SW 1271 (cell line): ENCODE data around the gene PLB1.
"Not testable (repeated sequence)": the region's sequence is repeated elsewhere in the genome, so short reads cannot be mapped to it uniquely, and the experiment has no call there.

ENCODE experiments used
- DNase-seq, 2 experiments: peaks; one replicate each; lab custom pipeline; 2025; lab: John Stamatoyannopoulos, UW

Gene PLB1

DNA sequence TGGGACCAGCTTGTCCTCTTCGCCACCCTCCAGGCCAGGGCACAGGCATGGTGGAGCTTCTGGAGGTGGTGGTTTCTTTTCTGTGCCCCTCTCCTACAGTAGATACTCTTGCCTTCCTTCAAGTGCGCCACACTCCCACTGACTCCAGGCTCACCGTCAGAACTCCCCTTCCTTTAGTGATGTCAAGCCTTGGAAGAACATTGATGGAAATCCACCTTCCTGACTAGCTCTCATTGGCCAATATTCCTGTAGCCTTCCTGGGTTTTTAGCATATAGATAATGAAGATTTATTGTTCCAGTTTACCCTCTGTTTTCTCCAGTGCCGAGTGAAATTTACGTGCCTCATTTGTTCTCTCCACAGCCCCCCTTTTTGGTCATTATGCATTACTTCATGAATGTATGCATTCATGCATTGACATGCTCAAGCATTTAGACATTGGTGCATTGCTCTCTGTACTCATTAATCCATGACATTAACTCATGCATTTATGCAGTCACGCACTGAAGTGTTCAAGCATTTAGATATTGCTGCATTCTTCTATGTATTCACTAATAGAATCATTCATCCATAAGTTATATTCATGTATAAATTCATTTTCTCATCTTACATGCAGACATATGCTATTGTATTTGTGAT is 37.3 kb downstream of the PLB1 start:
- DNase-seq = no peak

- DNase-seq = no peak
Measured at GRCh38 chr2:28534817-28535216, 39.0 kb downstream of the PLB1 start.

GRCh38 chr2:28538134-28538533 is 42.3 kb downstream of the PLB1 start:
- no peak for DNase-seq

- no peak for DNase-seq
Measured at GRCh38 chr2:28538652-28539051, 42.8 kb downstream of the PLB1 start.

GRCh38 chr2:28539118-28539541 is 43.3 kb downstream of the PLB1 start:
- no peak for DNase-seq

DNA sequence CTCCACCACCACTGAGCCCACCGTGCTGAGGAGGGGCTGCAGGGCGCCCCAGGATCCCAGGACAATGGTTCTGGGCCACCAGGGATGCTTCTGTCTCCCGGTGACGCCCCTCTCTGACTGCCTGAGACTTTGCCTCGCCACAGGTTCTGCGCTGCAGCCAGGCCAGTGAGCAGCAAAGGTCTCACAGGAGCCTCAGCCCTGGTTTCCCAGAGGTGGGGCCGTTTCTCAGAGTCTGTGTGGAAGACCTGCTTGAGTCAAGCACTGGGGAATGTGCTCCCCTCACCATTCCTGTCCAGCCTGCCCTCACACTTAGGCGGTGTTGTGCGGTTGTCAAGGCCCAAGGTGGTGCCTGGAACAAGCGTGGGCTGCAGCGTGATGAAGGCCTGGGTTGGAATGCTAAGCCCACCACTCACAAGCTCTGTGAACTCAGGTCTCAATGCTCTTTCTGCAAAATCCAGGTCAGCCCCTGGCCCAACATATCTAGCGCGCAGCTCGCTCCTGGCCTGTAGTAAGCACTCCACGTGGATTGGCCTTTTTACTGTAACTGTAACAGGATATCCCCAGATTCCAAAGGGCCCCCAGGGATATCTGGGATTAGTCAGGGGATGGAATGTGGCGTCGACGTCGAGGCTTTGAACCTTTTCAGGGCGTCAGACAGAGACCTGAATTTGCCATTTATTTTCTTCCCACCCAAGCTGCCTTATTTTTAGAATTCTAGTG is 47.6 kb downstream of the PLB1 start:
- no peak for DNase-seq

GRCh38 chr2:28544036-28544346 is 48.1 kb downstream of the PLB1 start:
- DNase-seq = no peak

GRCh38 chr2:28544405-28544921 is 48.6 kb downstream of the PLB1 start:
- no peak for DNase-seq

GRCh38 chr2:28544922-28545589 is 49.2 kb downstream of the PLB1 start:
- DNase-seq = no peak

GRCh38 chr2:28545590-28546200 is 49.8 kb downstream of the PLB1 start:
- DNase-seq = no peak

DNA sequence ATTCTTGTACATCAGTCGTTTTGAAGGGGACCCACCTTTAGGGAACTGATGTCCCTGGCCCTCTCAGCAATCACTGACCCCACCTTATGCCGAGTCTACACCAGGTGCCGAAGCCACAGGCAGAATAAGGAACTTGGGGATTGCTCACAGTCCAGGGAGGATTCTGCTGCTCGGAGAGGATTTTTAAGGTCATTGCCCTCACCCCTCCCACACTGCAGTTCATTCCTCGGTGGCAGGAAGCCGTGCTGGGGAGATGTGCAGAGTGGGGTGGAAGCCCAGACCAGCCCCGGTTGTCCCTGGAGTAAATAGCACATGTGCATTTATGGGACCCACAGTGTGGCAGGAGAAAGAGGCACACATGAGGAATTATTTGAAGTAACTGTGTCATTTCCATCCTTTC is 50.4 kb downstream of the PLB1 start:
- no peak for DNase-seq

DNA sequence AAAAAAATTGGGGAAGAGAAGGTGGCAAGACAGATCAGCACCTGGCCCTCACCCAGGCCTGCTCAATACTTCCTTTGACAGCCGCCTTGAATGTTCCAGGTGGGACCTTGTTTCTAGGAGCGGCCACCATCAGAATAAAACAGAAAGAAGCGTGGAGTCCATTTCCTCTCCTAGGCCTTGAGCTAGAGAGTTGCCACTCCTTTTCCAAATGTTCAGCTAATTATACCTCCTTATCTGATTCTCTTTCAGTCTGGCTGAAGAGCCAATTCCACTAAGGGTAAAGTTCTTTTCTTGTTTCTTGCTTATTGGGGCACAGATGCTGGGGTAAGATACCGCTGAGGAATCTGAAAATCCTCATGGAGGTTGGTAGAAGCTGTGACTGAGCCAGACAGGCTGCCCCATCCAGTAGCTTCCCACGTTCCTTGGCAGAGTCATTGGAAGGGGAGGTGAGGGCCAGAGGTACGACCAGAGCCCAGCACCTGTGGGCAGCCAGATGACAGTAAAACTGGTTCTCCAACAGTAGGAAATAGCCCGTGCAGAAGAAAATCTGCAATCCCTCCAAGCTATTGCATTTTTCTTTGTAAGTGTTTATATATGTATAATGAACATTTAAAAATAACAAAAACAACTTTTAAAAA is 51.5 kb downstream of the PLB1 start:
- DNase-seq = no peak

- DNase-seq = no peak
Measured at GRCh38 chr2:28547906-28548600, 52.2 kb downstream of the PLB1 start.

GRCh38 chr2:28550345-28550744 is 54.5 kb downstream of the PLB1 start:
- not testable (repeated sequence) for DNase-seq

GRCh38 chr2:28552045-28552823 is 56.4 kb downstream of the PLB1 start:
- no peak for DNase-seq

DNA sequence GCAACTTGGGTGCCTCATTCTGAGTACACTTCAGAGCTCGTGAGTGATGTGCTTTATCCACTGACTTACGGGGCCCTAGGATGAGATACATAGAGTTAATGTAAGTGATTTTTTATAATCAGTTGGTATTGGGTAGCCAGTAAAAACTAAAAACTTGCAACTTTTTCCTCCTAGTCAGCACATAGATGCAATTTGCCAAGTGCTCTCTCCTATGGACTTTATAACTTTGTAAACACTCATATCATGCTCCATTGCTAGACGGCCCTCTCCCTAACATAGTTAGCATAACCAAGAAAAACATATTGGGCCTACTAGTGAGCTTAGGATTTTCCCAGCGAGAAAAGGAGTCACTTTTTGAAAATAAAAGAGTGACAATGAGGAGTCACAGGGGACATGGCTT is 60.4 kb downstream of the PLB1 start:
- DNase-seq = no peak

DNA sequence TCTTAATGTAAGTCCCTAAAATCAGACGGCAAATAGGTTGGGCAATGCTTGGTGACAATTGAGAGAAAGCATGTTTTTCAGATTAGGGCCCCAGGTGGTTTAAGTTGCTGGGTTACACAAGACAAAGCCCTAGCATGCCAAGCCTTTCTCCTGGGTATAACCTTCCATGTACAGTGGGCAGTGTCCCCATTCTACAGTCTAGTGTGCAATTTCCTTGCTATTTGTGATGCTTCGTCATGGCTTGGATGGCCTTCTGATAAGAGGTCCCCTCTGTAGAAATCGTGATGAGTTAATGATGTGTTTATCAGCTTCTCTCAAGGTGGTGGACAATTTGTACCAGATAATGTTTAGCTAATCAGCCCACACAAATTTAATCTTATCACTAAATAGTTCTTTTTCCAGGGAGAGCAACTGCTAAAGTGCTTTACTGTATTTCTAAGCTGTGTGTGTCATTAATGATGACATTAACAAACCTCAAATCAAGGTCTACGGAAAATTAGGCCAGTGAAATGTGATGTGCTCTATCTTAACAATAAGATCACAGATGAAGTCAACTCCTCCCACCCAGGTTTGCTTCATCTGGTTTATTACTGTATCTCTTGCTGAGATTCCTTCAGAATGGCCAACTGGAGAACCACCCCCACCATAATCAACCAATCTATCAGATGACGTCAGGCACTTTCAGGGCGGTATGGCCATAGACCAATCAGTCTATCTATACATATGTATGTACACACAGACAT is 61.7 kb downstream of the PLB1 start:
- no peak for DNase-seq

DNA sequence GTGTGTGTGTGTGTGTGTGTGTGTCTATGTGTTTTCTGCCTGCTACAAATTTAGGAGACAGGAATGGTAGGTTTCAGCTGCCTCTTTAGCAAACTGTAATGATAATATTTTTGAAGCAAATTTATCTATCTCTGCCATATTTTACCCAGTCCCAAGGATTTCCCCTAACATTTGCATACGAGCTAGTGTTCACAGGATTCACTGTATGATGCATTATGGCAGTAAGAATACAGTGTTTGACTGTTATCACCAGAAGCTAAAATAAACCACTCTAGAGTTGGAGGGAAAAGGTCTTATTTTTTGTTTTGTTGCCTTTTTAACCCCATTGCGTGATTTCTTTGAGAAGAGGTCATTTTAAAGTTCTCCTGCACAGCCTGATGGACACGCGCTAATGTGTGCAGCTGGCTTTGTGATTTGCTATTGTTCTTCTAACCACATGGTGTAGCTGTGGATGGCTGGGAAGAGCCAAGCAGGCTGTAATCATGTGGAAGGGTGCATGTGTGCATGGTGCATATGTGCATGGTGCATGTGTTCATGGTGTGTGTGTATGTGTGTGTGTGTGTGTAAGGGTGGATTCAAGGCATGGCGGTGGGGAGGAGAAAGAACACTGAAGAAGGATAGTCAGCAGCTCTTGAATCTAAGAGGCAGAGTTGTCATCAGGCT is 62.4 kb downstream of the PLB1 start:
- DNase-seq = no peak

- no peak for DNase-seq
Measured at GRCh38 chr2:28558918-28559317, 63.1 kb downstream of the PLB1 start.

DNA sequence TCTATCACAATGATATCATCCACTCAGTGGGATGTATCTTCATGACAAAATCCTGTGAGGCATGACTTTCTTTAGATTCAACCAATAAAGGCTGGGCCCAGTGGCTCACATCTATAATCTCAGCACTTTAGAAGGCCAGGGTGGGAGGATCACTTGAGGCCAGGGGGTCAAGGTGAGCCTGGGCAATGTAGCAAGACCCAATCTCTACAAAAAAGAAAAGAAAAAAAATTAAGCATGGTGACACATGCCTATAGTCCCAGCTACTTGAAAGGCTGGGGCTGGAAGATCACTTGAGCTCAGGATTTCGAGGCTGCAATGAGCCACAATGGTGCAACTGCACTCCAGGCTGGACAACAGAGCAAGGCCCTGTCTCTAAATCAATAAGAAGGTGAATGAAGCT is 68.0 kb downstream of the PLB1 start:
- DNase-seq = no peak
